AG10803 (cell line): ENCODE results near the gene PIK3CD.

Experiments
- DNase-seq: peaks from one replicate; pipeline ENCODE4 v3.0.0; 2010; ENCODE audit warnings: low read depth
- H3K4me3 ChIP-seq: 2 replicates; pipeline ENCODE4 v1.5.1; 2011; ENCODE audit warnings: mild to moderate bottlenecking, low read length, control low read depth
- TF ChIP-seq, protein P1 (sequence below): conservative IDR thresholded peaks from 2 replicates; pipeline ENCODE4 v1.5.1; 2011; ENCODE audit warnings: mild to moderate bottlenecking, low read length, control low read depth, inconsistent platforms

PIK3CD gene

DNA sequence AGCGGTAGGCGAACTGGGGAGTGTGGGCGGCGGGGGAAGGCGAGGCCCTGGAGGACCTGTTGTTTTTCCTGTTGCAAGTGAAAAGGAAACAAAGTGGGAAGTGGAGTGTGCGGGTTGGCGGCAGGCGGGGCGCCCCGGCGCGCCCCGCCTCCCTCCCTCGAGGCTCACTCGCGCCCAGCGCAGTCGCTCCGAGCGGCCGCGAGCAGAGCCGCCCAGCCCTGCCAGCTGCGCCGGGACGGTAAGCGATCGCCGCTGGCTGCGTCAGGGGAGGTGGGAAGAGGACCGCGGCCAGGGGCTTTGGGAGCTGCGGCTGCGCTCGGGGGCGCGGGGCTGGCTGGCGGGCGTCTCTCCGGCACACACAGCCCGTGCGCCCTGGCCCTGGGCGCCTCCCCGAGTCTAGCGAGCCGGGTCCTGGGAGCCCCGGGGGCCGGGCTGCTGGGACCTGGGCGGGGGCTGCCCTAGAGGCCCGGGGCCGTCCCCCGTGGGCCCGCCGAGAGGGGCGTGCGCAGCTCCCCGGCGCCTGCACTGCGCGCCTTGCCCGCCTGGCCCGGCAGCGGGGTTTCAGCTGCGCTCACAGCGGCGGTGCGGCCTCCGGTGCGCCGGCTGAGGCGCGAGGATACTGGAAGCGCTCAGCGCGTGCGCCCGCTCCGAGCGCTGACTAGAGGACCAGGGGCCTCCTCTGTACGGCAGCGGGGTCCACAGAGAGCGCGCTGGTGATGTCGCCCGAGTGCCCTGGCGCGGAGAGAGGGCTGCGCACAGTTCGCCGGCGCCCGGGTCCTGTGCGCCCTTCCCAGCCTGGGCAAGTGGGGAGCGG, at the start of gene PIK3CD:
Gene PIK3CD (plus strand): TSS at position 167 of the 814 bp plus-strand sequence. CDS start 58,725 bp downstream, outside the sequence.
- TF ChIP-seq, protein P1, sequence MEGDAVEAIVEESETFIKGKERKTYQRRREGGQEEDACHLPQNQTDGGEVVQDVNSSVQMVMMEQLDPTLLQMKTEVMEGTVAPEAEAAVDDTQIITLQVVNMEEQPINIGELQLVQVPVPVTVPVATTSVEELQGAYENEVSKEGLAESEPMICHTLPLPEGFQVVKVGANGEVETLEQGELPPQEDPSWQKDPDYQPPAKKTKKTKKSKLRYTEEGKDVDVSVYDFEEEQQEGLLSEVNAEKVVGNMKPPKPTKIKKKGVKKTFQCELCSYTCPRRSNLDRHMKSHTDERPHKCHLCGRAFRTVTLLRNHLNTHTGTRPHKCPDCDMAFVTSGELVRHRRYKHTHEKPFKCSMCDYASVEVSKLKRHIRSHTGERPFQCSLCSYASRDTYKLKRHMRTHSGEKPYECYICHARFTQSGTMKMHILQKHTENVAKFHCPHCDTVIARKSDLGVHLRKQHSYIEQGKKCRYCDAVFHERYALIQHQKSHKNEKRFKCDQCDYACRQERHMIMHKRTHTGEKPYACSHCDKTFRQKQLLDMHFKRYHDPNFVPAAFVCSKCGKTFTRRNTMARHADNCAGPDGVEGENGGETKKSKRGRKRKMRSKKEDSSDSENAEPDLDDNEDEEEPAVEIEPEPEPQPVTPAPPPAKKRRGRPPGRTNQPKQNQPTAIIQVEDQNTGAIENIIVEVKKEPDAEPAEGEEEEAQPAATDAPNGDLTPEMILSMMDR: no peak
- H3K4me3 ChIP-seq: peak within 1 kb of the TSS; percentile 51
- peak; percentile 35 for DNase-seq

DNA sequence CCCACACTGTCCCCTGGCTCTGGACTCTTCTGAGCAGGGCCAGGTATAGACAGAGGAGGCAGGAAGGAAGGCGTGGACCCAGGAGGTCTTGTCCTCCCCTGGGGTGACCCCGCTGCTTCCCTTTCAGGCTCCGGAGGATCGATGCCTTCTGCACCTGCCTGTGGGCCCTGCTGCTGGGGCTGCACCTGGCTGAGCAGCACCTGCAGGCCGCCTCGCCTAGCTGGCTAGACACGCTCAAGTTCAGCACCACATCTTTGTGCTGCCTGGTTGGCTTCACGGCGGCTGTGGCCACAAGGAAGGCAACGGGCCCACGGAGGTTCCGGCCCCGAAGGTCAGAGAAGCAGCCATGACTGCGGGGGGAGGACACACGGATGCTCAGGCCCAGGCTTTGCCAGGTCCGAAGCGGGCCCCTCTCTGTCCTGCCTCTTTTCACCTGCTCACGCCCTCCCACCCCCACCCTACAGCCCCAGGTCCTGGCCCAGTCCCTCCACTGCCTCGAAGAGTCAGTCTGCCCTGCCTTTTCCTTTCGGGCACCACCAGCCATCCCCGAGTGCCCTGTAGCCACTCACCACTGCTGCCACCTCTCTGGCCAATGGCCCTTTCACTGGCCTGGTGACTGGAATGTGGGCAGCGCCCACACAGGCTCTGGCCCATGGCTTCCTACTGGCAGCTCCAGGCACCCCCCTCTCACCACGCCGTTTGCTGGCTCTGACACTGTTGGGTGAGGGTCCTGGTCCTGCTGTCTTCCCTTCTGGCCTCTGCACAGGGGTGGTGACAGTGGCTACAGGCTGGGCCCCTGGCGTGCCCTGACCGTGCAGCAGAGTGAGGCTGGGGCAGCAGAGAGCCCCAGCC, 49.4 kb upstream of the PIK3CD start:
- TF ChIP-seq, protein P1: no peak
- no peak for DNase-seq
- H3K4me3 ChIP-seq: no peak overlapping the region

DNA sequence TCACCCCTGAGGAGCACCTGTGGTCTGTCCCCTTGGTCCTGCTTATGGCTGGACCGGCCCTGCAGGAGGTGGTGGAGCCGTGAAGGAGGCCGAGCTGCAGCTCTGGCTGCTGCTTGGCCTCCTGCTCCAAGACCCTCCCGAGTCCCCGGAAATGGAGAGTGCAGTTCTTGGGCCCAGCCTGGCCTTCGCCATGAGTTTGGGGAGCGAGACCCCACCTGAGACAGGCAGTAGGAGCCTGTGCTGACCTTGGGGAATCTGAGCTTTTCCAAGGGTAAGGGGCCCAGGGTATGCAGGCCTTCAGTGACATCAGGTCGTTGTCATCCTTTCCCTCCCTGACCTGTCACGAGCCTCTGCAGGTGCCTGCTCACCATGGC, 48.8 kb upstream of the PIK3CD start:
- TF ChIP-seq, protein P1: no peak
- DNase-seq: no peak
- H3K4me3 ChIP-seq: no peak overlapping the region

DNA sequence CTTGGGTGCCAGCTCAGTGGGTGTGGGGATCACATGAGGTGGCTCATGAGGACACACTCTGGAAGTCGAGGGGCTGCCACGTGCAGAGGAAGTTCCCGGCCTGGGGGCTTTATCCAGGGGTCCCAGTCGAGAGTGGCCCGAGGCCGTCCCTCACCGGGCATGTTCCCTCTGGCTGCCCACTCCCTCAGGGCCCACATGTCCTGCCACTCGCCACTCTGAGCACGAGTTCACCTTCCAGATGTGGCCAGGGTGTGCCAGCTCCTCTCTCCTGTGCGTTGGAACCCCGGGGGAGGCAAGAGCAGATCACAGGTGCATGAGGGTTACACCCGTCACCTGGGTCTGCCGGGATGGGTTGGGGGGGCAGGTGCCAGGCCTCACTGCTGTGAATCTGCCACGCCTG, 48.2 kb upstream of the PIK3CD start:
- TF ChIP-seq, protein P1: no peak
- no peak overlapping the region for H3K4me3 ChIP-seq
- DNase-seq: no peak

DNA sequence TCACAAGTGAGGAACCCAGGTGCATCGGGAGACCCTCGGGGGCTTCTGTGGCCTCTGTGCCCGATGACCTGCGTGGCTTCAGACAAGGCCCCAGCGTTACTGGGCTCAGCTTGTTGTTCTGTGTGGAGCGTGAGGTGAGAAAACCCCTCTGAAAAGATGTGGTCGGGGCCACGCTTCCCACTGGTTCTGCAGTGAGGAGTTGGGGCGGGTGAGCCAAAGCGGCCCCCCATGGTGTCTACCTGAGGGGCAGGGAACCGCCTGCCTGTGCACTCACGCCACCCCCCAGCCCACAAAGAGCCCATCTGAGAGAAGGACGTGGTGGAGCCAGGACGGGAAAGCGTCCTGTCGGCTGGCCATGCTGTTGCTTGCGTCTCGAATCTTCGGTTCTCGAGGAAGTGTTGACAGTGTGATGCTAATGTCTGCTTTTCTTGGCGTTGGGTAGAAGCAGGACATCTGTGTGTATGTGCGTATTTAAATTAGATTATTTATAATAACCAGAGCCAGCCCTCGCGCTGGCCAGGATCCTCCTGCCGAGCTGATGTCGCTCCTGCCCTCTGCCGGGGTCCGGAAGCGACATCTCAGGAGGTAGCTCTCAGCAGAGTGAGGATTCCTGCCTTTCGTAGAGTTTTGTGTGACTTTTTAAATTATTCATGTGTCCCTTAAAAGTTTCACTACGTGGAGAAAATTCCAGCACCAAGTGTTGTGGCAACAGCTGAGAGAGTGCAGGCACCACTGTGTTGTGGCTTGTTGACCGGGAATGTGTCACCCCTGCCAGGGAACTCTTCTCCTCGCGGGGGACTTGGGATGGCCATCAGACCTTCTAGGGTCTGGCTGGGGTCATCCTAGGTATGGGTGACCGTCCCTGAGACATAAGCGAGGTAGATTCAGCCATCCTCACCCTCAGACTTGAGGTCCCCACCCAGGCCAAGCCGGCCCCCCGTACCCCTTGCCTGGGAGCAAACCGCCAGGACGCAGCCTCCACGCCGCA, 47.5 kb upstream of the PIK3CD start:
- TF ChIP-seq, protein P1: no peak
- no peak for DNase-seq
- H3K4me3 ChIP-seq: no peak overlapping the region

DNA sequence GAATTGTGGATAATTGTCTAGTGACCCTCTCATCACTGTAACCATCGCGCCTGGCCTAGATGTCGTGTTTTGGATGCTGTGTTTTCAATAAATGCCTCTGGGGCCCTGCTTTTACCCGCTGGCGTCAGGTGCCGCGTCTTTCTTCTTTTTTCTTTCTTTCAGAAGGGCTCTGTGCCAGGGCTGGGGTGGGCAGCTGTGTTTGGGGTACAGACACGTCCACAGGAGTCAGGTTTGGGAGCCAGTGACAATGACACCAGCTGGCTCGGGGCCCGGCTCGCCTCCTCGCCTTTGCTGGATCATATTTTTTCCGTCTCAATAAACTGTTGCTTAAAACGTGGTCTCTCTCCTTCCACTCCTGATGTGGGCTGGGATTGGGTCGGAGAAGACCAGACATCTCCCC, 46.7 kb upstream of the PIK3CD start:
- TF ChIP-seq, protein P1: no peak
- H3K4me3 ChIP-seq: no peak overlapping the region
- DNase-seq: no peak
